ENCODE data around the gene RPP25L.
A peak's percentile ranks its signal among the peaks of the same experiment; 100 is the strongest.

RPP25L gene

GRCh38 chr9:34570809-34571480, 41.0 kb downstream of the RPP25L start:
- no peak for DNase-seq

DNA sequence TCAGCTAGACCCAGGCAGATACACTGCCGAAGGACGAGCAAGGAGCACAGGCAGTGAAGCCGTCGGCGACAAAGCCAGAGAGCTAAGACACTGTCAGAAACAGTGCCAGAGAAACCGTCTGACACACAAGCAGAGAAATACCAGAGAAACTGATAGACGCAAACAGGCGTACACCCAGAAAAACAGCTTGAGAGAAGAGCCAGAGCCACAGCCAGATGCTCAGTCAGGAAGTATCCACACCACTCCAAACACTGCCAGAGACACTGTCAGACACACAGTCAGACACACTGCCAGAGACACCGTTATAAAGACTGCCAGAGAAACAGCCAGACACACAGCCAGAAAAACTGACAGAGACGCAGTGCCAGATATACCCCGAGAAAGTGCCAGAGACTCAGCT, 41.5 kb downstream of the RPP25L start:
- DNase-seq, result peak in 1 of 56 donors; percentile 25

DNA sequence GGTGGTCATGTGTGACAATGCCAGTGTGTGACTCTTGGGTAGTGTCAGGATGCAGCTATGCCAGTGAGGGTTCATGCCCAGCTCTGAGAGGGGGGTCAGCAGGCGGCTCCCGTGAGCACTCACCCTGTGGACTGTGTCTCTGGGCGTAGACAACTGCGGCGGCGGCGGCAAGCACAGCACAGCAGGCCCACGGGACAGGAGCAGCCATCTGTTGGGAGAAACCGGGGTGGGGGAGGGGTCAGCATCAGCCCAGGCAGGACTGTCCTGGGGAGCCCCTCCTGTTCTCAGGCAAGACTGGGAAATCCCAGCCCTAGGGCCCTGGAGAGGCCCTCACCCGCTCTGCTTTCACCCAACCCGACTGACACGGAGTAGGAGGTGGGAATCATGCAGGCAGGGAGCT, 43.1 kb downstream of the RPP25L start:
- DNase-seq, result no peak

GRCh38 chr9:34568133-34568532, 43.8 kb downstream of the RPP25L start:
- DNase-seq, result no peak

DNA sequence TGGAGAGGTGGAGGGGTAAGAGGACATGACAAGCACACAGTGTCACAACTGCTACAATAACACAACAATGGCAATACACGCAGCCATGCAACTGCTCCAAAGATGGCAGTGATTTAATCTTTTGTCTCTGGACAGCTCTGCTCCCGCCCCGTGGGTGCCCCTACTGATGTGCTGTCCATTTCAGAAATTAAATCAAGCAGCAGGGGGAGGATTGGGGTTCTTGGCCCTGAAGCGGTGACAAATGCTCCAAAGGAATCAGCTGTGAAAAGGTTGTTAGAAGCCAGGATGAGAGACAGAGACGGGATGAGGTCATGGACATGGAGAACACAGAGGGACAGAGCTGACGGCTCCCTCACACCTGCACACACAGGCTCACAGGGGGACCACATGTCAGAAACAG, 44.9 kb downstream of the RPP25L start:
- no peak for DNase-seq

DNA sequence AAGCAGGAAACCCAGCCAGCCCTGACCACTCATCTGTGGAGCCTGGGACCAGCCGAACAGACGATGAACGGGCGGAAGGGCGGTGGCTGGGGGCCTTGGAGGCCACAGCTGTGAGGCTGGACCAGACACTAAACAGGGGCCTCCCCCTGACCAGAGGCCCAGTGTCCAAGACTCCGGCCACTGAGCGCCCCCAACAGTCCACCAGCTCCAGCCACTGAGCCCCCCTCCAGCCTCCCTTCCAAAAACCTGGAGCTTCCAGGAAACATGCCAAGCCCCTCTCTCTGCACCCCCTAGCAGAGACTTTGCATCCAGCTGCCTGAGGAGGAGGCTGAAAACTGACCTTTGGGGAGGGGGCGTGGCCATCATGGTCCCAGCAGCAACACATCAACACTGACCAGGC, 45.6 kb downstream of the RPP25L start:
- DNase-seq, result no peak

DNA sequence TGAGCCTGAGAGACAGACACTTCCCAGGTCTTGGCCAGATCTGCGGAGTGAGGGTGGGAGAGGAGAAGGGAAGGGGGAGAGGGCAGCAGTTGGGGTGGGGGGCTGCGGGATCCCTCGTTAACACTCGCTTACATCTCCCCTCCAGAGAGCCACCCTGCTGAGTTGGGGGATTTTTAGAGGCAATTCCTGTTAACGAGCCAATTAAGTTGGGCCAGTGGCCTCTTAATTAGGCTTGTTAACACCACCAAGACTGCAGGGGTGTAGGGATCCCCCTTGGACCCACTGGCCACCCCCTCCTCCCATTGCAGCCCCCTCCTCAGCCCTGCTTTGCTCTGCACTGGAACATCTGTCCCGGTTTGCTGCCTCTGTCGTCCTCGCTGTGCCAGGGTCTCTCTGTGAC, 46.0 kb downstream of the RPP25L start:
- no peak for DNase-seq

DNA sequence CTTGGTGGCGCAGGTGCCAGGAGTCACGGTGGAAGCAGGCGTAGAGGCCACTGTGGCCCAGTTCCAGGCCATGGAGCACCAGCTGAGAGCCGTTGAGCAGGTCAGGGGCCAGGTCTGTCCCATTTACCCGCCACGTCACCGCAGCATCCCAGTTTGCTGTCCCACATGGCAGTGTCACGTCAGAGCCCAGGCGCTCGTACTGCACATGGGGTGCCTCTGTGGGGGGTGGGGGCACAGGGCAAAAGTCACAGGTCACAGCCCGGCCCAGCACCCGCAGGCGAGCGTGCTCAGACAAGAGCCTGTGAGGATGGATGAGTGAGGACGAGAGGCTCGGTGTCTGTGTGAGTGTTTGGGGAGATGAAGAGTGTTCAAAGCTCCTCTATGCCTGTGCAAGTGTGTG, 47.3 kb downstream of the RPP25L start:
- no peak for DNase-seq

- no peak for DNase-seq
Measured at GRCh38 chr9:34563262-34563661, 48.6 kb downstream of the RPP25L start.

- DNase-seq, result no peak
Measured at GRCh38 chr9:34562135-34562745, 49.7 kb downstream of the RPP25L start.

GRCh38 chr9:34560599-34561214, 51.2 kb downstream of the RPP25L start:
- DNase-seq, result no peak

All from amygdala (tissue), 56 donors.